ENCODE measurements around the gene AATK.

The AATK gene

DNA sequence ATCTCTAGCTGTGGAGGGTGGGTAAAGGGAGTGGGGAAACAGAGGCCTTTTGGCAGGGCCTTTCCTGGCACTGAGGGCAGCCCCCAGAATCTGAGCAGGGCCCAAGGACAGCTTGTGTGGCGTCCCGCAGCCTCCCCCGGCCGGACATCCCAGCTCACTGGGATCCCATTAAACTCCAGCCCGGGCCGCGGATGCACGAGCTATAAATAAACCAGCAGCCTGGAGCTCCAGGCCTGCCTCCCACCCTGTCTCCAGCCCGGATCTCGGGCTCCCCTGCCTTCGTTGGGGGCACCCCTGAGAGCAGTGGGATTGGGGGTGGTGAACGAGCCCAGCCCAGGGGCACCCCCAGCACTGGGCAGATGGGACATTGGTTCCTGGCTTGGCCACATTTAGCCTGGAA lies 13.8 kb upstream of the AATK start:
- no peak for DNase-seq

DNA sequence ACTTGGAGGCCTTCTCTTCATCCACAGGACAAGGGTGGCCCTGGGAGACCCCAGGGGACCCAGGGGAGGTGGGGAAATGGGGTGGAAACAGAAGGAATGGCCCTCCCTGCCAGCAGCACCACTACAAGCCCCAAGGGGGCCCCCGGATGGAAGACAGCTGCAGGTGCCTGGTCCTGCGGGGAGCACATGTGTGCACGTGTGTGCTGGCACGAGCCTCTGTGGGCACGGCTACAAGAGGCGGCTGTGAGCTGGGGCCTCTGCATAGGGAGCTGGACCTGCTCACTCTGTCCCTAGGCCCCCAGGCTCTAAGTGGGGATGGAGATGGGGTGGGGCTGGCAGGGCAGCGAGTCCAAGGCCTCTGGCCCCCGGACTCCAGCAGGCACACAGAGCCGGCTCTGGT lies 13.2 kb upstream of the AATK start:
- DNase-seq = no peak

DNA sequence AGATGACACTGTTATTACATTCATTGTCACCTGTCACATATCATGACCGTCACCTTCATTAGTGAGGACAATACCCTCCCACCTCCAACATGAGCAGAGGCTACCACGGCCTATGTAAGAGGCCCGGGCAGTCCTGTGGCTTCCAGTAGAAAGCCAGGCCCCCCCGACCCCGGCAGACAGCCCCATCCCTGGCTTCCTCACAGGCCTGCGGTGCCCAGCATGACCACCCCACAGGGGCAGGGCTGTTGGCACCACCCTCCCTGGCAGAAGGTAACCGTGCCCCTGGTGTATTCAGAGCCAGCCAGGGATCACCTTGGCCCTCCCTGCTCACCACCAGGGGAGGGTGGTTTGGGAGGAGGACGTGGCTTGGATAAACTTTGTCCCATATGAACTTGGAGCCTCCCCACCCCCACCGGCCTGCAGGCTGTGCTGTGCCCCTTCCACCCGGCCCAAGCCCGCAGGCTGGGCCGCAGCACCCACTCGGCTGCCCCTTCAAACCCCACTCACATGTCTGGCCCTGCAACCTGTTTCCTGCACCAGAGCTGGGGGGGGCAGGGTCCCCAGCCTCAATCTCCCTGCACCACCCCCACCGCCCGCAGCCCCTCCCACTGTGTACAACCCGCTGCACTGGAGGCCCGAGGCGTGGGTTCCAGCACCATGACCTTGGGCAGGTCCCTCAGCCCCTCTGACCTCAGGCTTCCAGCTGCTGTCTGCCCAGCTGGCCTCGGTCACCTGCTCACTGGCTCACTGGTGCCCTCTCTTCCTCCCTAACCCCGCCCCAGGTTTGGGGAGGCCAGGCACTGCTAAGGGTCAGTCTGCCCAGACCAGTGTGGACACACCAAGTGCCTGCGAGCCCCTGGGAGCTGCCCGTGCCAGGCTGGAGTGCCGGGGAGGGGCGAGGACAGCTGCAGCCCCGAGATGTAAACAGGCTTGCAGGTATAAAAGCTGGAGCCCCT lies 12.4 kb upstream of the AATK start:
- DNase-seq = no peak

DNA sequence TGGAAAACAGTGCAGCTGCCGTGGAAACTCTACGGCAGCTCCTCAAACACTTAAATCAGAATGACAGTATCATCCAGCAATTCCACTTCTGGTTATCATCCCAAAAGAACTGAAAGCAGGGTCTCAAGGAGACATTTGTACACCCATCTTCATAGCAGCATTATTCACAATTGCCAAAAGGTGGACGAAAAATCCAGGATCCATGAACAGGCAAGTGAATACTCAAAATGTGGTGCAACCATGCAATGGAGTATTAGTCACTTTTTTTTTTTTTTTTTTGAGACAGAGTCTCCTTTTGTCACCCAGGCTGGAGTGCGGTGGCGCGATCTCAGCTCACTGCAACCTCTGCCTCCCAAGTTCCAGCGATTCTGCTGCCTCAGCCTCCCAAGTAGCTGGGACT lies 10.6 kb upstream of the AATK start:
- DNase-seq = no peak

DNA sequence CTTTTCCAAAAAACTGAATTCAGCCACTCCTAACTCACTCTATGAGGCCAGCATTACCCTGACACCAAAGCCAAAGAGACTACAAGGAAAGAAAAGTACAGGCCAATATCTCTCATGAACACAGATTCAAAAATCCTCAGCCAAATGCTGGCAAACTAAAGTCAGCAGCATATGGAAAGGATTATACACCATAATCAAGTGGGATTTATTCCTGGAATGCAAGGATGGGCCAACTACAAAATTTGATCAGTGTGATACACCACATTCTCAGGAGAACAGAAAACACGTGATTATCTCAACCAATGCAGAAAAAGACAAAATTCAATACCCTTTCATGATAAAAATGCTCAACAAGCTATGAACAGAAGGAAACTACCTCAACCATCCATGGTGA lies 7.7 kb upstream of the AATK start:
- no peak for DNase-seq

DNA sequence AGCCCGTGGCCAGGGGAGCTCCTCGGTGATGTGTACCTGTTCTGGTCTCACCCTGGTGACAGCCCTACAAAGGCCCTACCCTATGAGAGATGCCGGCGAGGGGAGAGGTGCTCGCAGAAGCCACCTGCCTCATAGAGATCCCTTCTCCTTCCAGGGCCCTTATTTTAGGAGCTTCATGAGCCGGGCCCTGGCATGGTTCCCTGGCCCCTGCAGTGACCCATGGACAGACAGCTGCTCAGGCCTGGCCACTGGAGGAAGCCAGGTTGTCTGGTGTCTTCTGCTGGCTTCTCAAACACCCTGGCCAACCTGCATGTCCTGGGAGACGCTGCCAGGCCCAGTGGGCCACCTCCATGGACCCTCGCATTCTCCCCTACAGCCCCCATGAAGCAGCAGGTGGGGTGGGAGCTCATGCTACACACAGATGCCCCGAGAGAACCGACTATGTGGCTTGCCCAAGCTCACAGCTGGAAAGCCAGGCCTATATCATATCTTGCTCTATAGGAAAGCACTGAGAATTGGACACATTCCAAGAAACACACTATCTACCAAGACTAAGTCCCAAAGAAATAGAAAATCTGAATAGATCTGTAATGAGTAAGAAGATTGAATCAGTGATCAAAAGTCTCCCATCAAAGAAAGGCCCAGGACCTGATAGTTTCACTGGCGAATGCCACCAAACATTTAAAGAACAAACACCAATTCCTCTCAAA lies 7.2 kb upstream of the AATK start:
- no peak for DNase-seq

DNA sequence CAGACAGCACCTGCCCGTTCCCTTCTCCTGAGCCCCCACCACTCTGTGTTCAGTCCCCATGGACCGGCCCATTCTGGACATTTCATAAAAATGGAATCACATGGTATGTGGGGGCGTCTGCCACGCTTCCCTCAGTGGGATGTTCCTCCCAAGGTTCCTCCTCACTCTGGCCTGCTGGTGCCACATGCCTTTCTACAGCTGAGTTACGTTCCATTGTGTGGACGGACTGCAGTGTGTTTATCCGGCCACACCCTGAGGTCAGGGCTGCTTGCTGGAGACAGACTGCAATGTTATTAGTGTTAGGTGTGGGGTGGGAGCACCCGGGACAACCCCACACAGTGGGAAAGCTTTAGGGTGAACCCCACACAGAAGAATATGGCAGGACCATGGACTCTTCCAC lies 5.9 kb upstream of the AATK start:
- no peak for DNase-seq

DNA sequence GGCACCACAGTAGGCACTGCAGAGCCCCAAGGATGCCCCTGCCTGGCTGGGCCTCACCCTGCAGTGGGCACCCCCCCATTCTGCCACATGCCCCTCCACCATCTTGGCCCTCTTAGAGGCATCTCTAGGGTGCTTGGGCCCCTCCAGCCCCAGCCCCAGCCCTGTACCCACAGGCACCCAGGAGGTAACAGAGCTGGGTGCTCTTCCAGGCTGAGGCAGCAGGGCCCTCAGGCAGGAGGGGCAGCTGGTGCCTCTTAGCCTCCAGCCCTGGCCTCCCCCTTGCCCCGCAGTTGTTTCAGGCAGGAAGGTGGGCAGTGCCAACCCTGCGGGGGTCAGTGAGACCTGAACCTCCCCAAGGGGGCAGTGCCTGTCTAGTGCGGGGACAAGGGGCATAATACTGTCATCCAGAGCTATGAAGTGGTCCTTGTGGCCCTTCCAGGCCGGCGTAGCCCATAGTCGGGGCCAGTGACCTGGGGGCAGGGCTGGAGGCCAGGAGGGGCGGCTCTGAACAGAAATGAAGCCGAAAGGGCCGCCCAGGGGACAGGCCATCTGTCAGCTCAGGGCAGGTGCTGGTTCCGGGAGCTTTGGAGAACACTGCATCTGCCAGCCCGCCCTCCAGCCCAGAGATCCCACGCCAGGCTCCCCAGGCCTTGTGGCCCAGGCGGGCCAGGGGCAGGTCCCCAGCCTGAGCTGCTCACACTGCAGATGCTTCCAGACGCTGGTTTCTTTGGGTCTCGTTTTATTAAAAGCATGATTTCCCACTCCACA lies 4.9 kb upstream of the AATK start:
- DNase-seq = no peak

DNA sequence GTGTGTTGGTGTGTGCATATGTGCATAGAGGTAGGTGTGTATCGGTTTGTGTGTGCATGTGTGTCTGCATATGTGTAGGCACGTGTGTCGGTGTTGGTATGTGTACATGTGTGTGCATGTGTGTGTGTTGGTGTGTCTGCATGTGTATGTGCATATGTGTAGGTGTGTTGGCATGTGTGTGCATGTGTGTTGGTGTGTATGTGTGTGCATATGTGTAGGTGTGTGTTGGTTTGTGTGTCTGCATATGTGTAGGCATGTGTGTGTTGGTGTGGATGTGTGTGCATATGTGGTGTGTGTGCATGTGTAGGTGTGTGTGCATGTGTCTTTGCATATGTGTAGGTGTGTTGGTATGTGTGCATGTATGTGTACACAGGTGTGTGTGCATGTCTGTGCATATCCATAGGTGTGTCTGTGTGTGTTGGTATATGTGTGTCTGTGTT lies 3.9 kb upstream of the AATK start:
- no peak for DNase-seq

DNA sequence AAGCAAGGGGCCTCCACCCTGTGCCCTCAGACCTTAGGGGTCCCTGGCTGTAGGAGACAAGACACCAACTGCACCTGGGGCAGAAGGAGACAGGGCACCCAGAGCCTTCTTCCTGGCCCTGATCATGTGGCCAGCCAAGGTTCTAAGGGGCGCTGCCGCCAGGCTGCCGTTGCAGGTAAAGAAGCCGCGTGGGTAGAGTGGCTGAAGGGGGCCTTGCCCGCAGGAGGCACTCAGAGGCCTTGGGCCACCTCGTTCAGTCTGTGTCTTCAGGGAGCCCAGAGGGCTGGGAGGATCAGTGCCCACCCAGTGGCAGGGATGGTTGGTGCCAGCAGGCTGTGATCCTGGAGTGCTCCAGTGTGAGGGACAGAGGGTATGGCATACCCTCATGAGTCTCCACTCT lies 1.6 kb upstream of the AATK start:
- DNase-seq = no peak

DNA sequence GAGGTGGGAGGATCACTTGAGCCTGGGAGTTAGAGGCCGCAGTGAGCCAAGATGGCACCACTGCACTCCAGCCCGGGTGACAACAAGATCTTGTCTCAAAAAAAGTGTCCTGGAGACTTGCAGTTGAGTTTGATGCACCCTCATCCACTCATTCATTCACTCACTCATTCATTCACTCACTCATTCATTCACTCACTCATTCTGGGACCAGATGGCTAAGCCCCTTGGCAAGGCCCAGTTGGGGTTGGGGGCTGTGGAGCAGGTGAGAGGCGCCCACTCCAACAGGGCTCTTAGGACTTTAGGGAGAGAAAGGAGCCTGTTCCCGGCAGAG lies 1.1 kb upstream of the AATK start:
- no peak for DNase-seq

DNA sequence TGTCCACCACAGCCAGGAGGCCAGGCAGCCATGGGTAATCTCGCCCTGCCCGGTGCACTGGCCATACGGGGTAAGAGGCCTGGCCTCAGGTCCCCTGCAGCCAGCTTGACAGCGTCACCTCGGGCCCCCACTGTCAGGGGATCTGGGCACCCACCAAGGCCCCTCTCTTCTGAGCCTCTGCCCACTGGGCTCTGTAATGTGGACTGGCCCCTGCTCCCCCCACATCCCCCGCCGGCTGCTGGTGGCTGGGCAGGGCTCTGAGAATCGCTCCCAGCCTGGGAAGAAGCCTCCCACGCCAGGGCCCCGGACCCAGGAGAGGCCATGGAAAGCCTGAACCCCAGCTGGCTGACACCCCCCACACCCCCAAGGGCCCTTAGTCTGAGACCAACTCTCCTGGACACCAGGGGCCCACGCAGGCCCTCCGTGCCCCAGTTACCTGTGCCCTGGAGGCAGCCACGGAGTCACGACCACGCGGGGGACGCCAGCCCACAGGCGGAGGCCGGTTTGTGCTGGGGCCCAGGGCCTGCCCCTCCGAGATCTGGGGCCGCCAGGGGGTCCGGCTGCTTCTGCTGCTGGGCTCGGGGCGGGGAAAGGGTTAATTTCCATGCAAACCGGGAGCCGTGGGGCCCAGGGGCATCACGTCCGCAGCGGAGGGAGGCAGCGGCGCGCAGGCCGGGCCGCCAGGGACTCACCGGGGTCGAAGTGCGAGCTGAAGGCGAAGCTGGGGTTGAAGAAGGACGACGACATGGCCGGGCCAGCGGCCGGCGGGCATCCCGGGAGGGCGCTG lies 582 bp downstream of the AATK start, which contains the start of gene PVALEF:
Gene PVALEF (plus strand): TSS at position 262 of the 787 bp plus-strand sequence. CDS start 15,720 bp downstream, outside the sequence.
- DNase-seq = no peak

DNA sequence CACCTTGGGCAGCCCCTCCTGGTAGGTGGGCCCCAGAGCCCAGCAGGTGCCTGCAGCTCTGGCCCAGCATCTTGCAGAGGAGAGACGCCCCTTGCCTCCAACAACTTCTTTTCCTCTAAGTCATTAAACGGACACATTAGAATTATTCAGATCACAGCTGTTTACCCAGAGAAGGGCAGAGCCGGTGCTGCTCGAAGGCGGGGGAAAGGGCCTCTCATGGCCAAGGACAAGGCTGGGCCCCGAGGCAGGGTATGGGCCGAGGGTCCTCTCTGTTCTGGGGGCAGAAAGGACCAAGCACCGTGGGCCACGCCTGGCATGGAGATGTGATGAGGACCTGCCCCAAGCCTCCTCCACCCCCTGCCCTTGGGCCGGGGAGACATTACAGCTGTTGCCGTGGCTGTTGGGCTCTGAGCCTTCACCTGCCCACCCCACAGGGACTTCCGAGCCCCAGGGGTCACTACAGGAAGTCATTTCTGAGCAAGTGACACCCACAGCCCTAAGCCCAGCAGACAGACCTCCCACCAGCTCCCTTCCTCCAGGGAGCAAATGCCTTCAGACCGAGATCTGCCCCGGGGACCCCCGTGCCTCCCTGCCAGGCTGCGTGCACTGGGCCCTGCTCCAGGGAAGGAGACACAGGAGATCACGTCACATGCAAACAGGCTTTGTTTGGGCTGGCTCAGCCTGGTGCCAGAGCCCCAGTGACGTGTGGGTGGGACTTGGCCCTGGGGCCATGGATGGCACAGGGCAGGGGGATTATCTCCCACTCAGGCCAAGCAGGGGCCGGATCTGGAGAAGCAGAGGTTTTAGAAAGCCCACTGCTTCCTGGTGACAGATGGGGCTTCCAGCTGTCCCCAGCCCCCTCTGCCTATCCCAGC lies 1.4 kb downstream of the AATK start:
- DNase-seq = no peak

DNA sequence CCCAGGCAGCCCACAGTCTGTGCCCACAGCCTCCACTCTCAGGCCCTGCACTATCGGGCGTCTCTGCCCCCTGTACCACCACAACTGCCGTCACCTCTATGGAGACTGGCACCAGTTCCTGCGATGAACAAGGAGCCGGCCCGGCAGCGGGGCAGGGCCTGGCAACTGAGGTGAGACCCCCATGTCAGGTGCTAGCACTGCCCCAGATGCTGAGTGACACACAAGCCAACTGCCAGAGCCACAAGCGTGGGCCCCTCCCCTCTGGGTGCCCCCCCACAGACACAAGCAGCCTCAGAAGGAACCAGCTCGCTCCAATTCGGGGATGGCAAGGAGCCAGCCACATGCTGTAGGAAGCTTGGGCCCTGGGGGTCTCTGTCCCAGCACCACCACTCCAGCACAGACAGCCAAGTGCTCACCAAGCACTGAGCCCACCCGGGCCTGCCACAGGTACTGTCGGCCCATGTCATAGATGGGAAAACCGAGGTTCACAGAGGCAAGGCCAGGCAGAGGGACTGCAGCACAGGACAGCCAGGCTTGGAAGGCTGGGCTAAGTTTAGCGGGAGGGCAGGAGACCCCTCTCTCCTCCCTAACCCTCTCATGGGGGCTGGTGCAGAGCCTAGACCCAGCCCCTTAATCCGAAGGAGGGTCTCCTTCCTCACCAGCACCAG lies 2.2 kb downstream of the AATK start:
- DNase-seq = no peak

DNA sequence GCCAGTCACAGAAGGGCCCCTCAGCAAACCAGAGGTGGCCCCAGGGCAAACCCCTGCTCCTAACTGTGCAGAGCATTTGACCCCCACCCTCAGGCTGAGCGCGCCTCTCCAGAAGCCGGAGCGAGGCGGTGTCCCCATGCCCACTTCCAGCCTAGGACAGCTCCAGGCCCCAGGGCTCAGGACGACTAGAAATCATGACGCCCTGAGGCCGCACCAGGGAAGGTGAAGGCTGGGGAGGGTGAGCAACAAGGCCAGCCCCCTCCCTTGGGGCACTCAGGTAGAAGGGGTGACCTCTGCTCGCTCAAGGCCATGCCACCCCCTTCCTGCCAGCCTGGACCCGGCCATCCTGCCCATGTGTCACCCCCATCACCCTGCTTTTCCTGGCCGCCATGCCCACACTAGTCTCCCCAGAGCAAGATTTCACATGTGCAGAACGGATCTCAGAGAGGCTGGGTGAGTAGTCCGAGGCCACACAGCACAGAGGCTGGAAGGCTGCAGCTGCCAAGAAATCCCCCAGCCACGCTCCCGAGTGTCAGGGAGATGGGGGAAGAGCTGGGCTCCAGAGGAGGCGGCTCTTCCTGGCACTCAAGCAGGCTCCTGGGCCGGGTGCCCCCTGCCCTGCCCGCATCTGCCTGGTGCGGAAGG lies 2.8 kb downstream of the AATK start:
- DNase-seq = no peak

DNA sequence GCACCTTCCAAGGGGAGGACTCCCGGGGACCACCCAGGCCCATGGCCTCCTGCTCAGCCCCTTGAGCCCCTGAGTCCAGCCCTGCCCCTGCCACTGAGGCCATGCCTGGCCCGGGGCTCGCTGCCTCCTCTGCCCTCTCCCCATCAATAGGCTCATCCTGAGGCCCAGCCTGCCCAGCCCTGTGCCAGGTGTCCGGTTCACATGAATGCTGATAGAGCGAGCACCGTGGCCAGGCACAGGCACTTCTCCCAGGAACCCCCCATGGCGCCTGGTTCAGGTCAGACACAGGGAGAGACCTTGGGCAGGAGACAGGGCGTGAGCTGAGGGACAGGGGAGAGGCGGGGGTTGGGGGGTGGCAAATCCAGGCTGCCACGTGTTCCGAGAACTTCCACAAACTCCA lies 3.5 kb downstream of the AATK start:
- DNase-seq = no peak

DNA sequence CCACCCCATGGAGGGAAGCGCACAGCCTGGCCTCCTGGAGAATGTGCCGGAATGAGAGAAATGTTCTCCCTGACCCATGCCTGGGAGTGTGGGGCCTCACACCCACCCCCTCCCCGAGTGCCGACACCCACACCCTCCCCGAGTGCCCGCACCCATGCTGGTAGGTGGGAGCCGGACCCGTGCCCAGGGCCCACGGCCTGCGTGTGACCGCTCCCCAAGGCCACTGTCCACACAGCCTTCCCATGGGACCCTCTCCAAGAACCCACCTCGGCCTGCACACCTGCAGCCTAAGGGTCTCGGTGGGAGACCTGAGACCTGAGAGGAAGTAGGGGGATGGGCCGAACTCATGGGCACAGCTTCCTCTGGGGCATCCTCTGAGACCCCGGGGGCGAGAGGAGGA lies 4.0 kb downstream of the AATK start:
- no peak for DNase-seq

DNA sequence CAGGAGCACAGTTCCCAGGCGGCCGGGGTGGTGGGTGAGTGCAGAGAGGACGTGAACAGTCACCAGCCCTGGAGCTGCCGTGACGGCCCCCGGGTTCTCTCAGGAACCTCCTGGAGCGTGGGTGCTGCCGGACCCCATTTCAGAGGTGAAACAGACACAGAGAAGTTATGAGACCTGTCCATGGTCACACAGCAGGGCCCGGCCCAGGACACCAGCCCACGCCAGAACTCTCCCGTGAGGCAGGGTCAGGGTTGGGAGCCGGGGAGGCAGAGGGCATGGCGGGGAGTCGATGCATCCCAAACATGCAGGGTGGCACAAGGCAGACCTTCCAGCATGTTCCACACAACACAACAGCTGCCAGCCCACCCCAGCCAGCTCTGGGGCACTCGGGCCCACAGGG lies 4.5 kb downstream of the AATK start:
- DNase-seq = no peak

DNA sequence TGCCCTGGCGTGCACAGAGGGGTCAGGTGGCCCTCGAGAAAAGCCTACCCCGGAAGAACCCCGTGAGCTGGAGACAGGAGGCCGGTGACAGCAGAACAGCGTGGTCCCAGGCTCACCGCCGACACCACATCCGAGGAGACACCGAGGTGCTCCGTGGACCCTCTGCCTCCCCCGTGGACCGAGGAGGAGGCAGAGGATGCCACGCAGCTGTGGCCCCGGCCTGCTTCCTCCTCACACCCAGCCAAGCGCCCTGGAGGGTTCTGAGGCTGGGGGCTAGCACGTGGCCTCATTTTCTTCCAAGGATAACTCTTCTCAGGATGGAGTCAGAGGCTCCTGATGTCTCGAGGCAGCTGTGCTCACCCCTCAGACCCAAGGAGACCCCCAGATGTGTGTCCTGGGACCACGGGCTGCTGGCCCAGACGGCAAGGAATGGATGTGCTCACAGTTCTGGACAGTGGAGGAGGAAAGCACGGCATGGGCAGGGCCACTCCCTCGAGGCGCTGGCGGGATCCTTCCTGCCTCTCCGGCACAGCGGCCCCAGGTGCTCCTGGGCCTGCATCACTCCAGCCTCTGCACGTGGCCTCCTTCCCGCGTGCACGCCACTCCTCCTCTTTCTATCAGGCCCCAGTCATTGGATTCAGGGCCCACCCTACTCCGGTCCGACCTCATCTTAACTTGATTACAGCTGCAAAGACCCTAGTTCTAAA lies 5.1 kb downstream of the AATK start:
- no peak for DNase-seq

DNA sequence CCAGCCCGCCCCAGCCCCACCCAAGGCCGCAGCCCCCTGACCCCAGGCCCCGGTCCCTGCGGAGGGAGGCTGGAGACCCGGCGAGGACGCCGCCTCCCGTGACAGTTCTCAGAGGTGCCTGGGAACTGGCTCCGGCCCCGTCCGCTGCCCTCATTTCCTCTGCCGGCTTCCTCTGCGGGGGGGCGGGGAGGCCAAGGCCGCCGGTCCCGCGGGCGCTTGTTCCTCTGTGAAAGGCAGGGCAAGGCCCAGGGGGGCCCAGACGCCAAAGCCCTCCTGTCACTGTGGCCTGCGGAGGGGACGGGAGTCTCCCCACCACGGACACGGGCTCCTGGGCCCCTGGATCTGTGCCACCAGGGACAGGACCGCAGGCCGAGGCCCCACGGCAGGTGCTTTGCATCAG lies 5.7 kb downstream of the AATK start:
- no peak for DNase-seq
